Fibroblast of lung (primary cell): ENCODE results near the gene PDGFB.

ENCODE experiments used
- EZH2 ChIP-seq: IDR thresholded peaks from 2 replicates; pipeline ENCODE4 v1.5.1; 2012; ENCODE audit warnings: low read length, control low read depth, mild to moderate bottlenecking; ENCODE audit errors: missing control alignments
- TF ChIP-seq, protein P1 (sequence below), 2 donors: IDR thresholded peaks in 1 of 2; conservative IDR thresholded peaks in 1 of 2; 1 replicate in 1 of 2; 2 replicates in 1 of 2; pipeline ENCODE4 v1.5.1; 2011 to 2012; ENCODE audit warnings: low read length in 2 of 2, control low read depth in 1 of 2, inconsistent platforms in 1 of 2, low read depth in 1 of 2, mild to moderate bottlenecking in 1 of 2

- no peak for TF ChIP-seq EZH2
- TF ChIP-seq, protein P1, sequence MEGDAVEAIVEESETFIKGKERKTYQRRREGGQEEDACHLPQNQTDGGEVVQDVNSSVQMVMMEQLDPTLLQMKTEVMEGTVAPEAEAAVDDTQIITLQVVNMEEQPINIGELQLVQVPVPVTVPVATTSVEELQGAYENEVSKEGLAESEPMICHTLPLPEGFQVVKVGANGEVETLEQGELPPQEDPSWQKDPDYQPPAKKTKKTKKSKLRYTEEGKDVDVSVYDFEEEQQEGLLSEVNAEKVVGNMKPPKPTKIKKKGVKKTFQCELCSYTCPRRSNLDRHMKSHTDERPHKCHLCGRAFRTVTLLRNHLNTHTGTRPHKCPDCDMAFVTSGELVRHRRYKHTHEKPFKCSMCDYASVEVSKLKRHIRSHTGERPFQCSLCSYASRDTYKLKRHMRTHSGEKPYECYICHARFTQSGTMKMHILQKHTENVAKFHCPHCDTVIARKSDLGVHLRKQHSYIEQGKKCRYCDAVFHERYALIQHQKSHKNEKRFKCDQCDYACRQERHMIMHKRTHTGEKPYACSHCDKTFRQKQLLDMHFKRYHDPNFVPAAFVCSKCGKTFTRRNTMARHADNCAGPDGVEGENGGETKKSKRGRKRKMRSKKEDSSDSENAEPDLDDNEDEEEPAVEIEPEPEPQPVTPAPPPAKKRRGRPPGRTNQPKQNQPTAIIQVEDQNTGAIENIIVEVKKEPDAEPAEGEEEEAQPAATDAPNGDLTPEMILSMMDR (conservative IDR thresholded peaks at IDR 0.05 in 1 of 2, IDR thresholded peaks at IDR 0.05 in 1 of 2; ENCODE audit: low read depth in 1 of 2, low read length in 2 of 2) = no peak
These were observed 3.7 kb downstream of the PDGFB start for GRCh38 chr22:39240831-39241793.
